ENCODE measurements around the gene SNRPA.

DNA sequence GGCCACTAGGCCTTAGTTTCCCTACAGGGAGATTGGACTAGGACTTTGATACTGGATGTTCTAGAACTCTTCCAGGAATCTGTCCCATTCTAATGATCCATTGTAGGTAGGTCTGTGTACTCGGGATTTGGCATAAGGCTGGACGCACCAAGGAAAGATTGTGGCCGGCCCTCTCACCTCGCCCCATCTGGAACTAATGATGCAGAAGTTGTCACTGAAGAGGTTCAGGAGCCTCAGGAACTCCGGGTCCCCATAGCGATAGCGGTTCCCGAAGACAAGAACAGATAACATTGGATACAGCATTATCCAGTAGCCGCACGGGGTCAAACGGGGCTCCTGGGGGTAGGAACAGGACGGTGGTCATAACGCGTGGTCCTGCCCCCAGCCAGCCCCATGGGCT lies 59.2 kb downstream of the SNRPA start:
- TF ChIP-seq, protein P1, sequence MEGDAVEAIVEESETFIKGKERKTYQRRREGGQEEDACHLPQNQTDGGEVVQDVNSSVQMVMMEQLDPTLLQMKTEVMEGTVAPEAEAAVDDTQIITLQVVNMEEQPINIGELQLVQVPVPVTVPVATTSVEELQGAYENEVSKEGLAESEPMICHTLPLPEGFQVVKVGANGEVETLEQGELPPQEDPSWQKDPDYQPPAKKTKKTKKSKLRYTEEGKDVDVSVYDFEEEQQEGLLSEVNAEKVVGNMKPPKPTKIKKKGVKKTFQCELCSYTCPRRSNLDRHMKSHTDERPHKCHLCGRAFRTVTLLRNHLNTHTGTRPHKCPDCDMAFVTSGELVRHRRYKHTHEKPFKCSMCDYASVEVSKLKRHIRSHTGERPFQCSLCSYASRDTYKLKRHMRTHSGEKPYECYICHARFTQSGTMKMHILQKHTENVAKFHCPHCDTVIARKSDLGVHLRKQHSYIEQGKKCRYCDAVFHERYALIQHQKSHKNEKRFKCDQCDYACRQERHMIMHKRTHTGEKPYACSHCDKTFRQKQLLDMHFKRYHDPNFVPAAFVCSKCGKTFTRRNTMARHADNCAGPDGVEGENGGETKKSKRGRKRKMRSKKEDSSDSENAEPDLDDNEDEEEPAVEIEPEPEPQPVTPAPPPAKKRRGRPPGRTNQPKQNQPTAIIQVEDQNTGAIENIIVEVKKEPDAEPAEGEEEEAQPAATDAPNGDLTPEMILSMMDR (IDR thresholded peaks at IDR 0.05): no peak
- TF ChIP-seq EZH2 (IDR thresholded peaks at IDR 0.05): no peak
